GM18867 (cell line): ENCODE measurements around the gene APRT.
"Not testable (repeated sequence)": the region's sequence is repeated elsewhere in the genome, so short reads cannot be mapped to it uniquely, and the experiment has no call there.

ENCODE experiments used
- ATAC-seq: cut with Tn5 transposase; IDR thresholded peaks from one replicate; pipeline ENCODE4 v1.9.1; 2021; ENCODE audit warnings: mild to moderate bottlenecking, moderate library complexity; ENCODE audit not compliant: unreplicated experiment

Gene APRT

DNA sequence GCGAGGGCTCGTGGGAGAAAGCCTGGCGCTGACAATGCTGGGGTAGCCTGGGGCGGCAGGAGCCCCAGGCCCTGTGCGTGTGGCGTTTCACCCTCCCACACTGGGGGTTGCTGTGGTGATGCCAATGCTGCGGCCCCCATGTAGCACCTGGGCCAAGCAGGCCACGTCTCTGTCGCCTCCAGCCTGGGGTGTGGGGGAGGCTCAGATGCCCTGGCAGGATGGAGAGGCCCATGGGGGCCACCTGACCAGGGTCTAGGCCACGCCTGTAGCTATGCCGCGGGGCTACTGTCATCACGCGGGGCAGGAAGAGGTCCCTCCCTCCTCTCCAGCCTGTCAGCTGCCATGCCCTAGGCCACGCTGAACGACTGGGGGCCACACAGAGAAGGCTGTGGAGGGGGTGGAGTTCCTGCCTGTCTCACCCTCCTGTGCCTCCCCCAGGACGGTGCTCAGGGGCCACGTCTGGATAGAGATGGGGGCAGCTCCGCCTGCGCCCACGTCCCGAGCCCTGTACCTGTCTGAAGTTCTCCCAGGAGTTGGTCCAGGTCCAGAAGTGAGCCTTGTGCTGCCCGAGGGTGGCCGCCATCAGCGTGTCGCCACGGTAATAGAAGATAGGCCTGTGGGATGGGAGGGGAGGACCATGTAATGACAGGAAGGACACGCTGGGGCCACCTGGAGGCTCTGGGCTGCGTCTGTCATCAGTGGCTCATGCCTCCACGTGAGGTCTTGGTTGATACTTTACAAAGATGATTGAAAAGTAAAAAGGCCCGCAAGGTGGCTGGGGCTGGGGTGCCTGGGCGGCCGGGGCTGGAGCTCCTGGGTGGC lies 12.7 kb upstream of the APRT start:
- no peak for ATAC-seq

DNA sequence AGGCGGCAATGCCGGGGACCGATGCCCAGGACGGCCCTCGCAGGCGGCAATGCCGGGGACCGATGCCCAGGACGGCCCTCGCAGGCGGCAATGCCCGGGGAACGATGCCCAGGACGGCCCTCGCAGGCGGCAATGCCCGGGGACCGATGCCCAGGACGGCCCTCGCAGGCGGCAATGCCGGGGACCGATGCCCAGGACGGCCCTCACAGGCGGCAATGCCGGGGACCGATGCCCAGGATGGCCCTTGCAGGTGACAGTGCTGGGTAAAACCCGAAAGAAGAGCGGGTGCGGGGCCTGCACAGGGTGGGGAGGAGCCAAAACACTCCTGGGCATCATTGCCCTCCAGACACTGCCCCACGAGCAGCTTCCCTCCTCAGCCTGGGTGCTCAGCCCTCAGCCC lies 11.9 kb upstream of the APRT start:
- not testable (repeated sequence) for ATAC-seq

DNA sequence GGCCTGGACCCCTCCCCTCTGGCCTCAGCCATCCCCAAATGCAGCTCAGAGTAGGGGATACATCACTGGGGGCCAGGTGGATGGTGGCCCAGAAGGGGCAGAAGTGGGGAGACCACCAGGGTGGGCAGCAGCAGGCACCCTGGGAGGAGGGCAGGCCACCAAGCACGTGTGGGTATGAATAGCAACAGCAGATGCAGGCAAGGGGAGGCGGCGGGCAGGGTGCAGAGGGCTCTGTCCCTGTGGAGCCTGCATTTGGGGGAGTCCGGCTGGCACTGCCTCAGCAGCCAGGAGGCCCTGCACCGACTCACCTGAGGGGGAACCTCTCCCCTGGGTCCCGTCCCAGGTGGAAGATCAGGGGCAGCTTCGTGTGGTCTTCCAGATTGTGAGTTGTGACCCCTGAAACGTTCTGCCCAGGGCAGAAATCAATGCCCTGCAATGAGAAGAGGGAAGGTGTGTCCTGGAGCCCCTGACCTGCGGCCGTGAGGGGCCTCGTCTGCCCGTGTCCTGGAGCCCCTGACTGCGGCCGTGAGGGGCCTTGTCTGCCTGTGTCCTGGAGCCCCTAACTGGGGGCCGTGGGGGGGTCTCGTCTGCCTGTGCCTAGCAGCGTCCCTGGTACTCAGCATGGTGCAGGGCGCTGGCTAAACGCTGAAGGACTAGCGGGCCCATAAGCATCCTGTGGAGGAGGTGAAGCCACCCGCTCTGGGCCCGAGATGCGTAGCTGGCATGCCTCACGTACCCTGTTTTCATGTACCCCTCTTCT lies 10.7 kb upstream of the APRT start:
- no peak for ATAC-seq

DNA sequence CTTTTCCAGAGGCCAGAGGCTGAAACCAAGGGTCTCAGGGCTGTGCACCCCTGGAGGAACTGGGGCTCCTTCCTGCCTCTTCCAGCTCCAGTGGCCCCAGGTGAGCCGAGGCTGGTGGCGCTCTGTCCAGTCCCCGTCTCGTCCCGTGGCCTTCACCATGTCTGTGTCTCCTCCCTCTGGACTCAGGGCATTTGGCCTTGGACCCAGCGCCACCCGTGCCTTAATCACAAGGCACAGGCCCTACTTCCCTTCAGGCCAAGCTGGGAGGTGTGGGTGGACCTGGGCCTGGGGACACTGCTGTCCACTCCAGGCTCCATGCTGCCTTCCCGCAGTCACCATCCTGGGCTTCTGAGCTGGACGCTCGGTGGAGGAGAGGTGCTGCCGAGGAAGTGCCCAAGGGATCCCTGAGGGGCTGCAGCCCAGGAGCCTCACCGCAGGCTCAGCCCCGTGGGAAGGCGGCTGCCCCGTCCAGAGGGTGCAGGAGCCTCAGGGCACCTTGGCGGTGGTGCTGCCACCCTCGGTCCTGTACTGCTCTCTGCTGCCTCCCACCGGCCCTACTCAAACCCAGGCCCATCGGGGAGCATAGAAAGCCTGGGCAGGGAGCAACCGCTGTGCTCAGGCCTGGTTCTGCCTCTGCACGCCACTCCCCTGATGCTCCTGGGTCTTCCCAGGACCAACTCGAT lies 9.6 kb upstream of the APRT start:
- ATAC-seq, result no peak

DNA sequence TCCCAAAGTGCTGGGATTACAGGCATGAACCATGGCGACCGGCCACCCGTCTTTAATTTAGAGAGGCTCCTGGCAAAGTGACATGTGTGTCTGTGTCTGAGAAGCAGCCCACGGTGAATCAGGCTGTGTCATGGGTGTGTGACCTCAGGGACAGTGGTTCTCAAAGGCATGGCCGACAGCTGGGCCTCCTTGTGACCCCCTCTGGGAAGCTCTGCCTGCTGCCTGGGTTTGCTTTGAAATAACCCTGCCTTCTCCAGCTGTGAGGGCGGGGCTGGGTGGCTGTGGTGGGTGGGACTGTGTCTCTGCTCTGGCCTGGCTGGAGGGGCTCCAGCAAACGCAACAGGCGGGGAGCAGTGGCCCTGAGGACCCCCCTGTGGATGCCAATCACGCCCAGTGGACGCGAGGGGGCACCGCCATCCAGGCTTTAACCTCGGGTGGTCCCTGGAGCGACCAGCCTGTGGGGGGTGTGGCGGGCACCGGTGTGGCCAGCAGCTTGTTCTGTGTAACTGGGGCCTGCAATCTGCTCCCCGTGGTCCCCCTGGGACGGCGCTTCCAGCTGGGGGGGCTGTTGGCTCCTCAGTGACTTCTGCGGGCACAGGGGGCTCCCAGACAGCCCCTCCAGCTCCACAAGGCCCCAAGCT lies 8.8 kb upstream of the APRT start:
- ATAC-seq, result no peak

DNA sequence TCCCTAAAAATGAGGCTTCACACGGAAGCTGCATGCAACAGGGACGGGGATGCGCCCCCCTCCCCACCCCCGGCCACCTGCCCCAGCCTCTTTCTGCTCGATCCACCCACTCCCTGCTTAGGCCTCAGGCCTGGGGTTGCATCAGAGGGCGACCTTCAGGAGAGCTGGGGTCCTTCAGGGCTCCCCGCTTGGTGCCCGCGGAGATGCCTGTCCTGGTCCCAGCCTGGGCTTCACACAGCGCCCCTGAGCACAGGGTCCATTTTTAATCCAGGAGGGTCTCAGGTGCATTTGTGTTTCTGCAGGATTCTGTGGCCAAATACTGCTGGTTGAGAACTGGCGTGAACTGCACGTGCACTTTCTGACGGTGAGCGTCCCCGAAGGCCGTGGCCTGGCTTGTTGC lies 7.4 kb upstream of the APRT start:
- no peak for ATAC-seq

DNA sequence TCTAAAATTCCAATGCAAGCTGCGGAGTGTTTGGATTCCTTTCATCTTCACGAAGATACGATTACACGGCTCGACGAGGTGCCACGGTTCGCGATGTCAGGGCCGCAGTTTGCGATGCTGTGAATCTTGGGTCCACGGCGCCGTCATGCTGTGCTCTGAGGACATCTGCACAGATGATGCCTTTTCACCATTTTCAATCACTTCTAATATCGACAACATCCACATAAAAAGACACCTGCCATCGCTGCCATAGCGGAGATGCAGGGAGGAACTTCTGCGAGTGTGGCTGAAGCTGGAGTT lies 6.8 kb upstream of the APRT start:
- no peak for ATAC-seq

DNA sequence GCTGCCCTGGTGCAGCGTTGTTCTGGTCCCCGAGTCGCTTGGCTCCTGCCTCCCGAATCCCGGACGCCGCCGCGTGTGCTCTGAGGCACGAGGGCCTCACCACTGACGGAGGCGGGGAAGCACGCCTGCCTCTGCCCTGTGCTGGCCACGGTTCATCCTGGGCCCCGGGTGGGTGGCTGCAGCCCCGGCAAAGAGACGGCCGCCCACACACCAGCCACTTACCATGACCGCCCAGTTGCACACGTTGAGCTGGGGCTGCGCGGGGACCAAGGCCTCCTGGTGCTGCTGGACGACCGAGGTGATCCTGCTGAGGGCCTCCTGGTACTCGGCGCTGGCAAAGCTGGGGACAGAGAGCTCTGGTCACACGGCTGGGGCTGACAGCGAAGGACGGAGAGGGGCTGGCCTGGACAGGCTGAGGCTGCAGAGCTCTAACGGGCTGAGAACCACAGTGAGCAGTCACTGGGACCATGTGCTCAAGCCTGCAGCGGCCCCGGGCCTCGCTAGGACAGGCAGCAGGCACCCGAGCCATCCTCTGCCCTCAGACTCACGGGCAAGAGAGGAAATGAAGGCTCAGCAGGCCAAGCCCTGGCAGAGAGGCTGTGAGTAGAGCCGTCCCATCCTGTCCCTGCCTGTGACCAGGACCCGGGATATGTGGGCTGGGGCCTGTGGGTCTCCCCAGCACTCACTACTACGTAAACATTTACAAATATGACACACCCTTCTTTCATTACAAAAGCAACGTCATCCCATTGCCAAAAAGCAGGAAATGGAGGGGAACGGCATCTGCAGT lies 6.3 kb upstream of the APRT start:
- no peak for ATAC-seq

DNA sequence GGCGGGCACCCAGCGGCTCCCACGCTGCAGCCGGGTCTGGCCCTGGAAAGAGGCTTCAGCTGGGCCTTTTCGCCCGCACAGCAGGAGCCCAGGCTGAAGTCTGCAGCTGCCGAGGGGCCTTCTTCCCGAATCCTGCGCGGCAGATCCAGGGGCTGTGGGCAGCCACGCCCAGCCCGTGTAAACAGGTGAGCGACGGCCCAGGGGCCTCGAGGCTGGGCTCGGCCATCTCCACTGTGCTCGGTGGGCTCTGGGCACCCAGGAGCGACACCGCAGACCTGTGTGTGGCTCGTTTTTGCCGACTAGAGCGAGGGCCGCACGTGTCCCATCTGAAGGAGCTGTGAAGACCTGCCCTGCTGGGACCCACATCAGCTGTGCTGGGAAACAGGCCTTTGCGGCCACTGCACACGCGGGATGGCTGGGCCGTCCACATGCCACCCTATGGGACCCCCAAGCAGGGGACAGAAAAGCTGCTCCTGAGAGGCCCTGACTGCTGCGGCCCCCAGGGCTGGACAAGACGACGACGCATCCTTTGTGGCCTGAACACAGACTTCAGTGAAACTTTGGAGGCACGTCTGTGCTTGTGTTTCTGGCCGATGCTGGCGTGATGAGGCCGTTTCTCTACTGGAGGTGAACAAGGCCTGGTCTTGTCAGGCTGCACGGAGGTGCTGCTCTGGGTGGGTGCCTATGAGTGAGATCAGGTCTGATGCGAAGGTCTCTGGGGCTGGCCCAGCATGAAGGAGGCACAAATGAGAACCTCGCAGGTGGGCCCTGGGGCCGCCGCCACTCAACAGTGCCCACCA lies 5.2 kb upstream of the APRT start:
- no peak for ATAC-seq

DNA sequence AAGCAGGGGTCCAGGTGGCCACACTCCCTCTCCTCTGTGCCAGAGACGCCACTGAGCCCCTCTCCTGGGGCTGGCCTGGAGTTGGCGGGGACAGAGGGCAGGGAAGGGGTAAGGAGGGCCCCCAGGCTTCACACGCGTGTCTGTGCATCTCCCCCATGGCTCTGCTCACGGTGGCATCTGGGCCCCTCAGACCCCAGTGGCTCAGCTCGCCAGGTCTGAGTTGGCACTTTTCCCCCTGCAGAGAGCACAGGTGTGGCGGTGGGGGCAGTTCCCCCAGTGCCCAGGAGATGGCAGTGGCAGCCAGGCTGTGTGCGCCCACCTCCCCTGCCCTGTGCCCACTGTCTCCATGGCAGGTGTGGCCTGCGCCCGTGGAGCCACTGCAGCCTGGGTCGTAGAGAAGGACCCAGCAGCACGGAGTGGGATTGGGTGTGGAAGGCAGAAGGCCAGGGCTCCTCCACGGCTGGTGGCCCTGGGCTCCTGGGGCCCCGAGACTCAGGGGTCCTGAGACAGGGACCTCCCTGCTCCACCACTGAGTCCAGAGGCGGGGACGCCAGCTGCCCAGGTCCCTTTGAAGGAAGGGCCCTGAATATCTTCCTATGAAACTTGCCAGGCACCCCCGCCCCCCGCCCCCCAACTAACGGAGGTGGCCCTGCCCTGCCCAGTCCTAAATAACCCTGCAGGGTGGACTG lies 4.3 kb upstream of the APRT start:
- ATAC-seq, result no peak

DNA sequence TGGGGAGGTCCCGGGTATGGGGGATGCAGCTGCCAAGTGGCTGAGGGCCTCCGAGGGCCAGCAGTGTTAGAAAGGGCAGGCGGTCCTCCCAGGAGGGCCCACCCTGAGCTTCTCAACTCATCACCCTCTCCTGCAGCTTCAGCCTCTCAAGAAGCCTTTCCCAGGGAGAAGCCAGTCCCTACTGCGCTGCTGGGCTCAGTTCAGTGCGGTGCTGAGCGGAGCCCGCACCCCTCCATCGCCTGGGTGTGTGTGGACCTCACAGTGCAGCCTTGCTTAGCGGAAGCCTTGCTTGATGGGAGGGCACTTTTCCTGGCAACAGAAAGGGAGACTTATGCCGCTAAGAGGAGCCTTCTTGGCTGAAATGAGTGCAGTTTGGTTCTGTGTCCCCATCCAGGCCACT lies 3.5 kb upstream of the APRT start:
- no peak for ATAC-seq

DNA sequence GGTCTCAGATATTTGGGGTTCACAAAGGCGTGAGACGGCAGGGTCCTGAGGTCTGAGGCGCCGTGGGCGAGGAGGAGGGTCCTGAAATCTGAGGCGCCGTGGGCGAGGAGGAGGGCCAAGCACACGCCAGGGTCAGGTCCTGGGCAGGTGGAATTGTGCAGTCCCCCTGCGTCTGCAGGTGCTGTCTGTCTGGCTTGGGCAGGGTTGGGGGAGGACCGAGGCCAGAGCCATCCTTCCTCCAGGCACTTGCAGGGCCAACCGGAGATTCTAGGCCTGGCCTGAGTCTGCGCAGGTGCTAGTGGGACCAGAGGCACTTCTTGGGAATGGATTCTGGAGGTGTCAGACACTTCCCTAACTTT lies 2.4 kb upstream of the APRT start:
- ATAC-seq, result no peak

DNA sequence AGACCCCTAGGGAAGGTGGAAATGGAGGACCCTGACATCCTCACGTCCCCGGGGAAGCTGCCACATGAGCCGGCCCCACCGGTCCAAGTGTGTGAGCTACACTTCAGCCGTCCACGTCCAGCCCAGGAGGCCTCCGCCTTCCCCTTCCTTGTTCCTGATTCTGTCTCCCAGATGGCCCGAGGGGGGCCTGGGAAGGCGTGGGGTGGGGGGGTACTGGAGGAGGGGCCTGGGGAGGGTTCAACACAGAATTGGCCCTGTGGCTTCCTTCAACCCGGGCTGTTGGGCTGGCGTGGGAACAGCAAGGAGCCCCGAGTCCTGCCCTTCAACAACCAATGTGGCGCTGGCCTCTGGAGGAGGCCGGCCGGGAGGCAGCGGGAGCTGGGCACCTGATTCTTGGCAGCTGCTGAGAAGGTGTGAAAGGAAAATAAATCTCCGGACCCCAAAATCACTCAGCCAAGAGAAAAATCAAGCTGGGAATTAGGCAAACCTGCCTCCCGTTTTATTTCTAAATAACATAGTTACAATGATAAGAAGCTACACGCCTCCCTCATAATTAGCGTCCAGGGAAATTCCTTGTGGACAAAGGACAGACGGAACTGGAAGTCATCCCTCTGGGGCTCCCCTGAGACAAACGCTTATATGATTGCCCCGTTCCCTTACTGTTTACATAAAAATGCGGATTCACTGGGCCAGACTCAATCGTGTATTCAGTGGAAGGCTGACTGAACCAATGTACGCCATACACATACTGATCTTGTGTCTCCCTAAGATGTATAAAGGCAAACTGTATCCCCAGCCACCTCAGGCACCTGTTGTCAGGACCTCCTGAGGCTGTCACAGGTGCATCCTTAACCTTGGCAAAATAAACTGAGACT lies 1.8 kb upstream of the APRT start:
- no peak for ATAC-seq

DNA sequence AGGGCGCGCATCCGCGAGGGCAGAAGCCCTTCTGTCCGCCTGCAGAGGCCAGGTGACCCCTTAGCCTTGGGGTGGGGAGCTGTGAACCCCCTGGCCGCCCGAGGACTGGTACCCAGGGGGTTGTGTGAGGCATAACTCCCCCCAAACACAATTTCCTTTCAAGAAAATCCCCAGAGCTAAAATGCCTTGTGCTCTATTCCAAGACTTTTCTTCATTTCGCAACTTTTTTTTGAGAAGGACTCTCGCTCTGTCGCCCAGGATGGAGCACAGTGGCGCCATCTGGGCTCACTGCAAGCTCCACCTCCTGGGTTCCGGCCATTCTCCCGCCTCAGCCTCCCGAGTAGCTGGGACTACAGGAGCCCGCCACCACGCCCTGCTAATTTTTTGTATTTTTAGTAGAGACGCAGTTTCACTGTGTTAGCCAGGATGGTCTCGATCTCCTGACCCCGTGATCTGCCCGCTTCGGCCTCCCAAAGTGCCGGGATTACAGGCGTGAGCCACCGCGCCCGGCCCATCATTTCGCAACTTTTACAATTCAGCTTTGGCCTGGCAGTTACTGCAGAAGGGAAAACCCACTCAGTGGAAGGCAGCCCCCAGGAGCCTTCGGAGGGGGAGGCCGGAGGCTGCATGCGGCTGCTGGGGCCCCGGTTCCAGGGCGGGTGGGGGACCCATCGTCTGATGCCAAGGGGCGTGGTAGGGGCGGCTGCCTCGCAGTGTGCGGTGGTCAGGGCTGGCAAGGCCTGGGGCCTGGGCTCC lies 963 bp upstream of the APRT start:
- no peak for ATAC-seq

DNA sequence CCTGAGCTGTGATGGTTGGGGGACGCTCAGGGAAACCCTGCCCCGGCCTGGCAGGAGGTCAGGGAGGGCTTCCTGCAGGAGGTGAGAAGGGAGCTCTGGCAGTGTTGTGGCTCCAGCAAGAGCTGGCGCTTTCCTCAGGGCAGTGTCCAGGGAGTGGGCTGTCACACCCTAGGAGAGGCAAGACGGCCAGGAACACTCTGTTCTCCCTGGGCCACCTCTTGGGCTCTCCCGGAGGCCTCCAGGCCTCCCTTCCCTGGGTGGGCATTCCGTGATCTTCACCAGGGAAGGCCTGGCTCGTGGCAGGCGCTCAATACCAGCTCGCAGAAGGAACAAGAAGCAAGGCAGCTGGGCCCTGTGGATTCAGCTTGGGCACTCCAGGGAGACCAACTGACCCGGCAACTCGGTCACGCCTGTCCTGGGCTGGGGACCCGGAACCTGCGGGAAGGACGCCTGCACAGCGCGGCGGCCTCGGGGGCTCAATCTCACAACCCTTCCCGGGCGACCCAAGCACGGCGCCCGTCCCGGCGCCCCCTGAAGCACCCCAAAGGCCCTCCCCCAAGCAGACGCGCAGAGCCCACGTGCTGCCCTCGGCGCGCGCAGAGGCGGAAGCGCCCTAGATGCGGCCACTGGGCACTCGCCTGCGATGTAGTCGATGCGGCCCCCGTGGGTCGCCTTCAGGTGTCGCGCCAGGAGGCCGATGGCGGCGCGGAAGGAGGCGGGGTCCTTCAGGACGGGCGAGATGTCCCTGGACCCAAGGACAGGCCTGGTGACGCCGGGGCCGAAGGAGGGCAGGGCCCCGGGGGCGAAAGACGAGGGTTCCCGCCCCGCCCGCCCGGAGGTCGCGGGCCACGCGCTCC lies 588 bp downstream of the APRT start:
- peak; percentile 46 for ATAC-seq

DNA sequence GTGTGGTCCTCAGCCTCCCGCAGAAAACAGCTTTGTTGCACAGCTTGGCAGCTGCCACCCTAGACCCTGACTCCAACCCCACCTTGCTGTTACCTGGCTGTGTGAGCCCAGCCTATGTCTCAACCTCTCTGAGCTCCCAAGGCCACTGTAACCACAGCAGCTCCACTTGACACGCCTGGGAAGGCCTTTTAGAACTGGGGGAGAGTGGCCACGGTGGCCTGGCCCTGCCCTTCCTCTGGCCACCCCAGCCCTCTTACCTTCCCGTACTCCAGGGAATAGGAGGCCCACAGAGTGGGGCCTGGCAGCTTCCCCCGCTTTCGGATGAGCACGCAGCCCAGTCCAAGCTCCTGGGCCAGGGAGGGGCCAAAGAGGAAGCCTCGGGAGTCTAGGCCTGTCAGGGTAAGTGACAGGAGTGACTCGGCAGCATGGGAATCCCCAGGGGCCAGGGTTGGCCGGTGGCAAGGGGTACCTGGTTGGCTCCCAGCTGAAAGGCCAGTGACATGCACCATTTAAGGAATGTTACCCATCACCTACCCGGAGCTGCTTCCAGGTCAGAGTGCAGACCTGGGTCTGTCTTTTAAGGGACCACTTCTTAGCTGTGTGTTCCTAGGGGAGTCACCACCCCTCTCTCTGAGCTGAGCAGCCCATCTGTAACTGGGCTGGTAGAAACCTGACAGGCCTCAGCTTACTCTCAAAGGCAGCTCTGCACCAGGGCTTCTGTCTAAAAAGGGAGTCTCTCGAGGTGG lies 1.4 kb downstream of the APRT start:
- no peak for ATAC-seq
